Astrocyte of the cerebellum (primary cell): Measurements from ENCODE around the gene TIE1.
A peak's percentile ranks its signal among the peaks of the same experiment; 100 is the strongest.

Source experiments
- DNase-seq: peaks from one replicate; pipeline ENCODE4 v3.0.0-alpha.2; 2011; ENCODE audit warnings: low read depth
- H3K4me3 ChIP-seq: 2 replicates; pipeline ENCODE4 v1.5.1; 2011; ENCODE audit warnings: mild to moderate bottlenecking, low read depth, low read length, moderate library complexity
- CTCF ChIP-seq: IDR thresholded peaks from 2 replicates; pipeline ENCODE4 v1.5.1; 2012; ENCODE audit warnings: low read length, low read depth, moderate library complexity, mild to moderate bottlenecking; ENCODE audit errors: missing control alignments
- in situ Hi-C: cut with HindIII; loops from 2 replicates; pipeline ENCODE4 v1.10.0; 2017; ENCODE audit warnings: low sequenced_read_pairs

TIE1 gene

GRCh38 chr1:43292679-43293078 lies 8.1 kb upstream of the TIE1 start:
- DNase-seq: no peak
- in situ Hi-C loops: no loop called here
- no peak for TF ChIP-seq CTCF
- H3K4me3 ChIP-seq: no peak overlapping the region

GRCh38 chr1:43293176-43293575 lies 7.6 kb upstream of the TIE1 start:
- no peak for TF ChIP-seq CTCF
- no peak overlapping the region for H3K4me3 ChIP-seq
- DNase-seq: no peak
- in situ Hi-C loops: no loop called here

GRCh38 chr1:43293896-43294760 lies 6.7 kb upstream of the TIE1 start:
- DNase-seq: peak; percentile 11

GRCh38 chr1:43294761-43295160 lies 6.0 kb upstream of the TIE1 start:
- in situ Hi-C loops: no loop called here
- no peak for TF ChIP-seq CTCF
- H3K4me3 ChIP-seq: no peak overlapping the region
- DNase-seq: no peak

More at GRCh38 chr1:43293896-43294760, 6.7 kb upstream of the TIE1 start:
- no peak for TF ChIP-seq CTCF
- in situ Hi-C loops: no loop called here
- no peak overlapping the region for H3K4me3 ChIP-seq

GRCh38 chr1:43296207-43296606 lies 4.6 kb upstream of the TIE1 start:
- no peak for DNase-seq
- in situ Hi-C loops: no loop called here
- H3K4me3 ChIP-seq: no peak overlapping the region
- TF ChIP-seq CTCF: no peak

GRCh38 chr1:43298055-43298454 lies 2.7 kb upstream of the TIE1 start:
- H3K4me3 ChIP-seq: no peak overlapping the region
- no peak for DNase-seq
- no peak for TF ChIP-seq CTCF
- in situ Hi-C loops: no loop called here
